Uterus (tissue), 2 donors: ENCODE measurements around the gene WDR91.
"Not testable (repeated sequence)": the region's sequence is repeated elsewhere in the genome, so short reads cannot be mapped to it uniquely, and the experiment has no call there.

ENCODE experiments used
- CTCF ChIP-seq, 4 experiments: fragments of 200-600 bp in 2 of 4; fragments of 450-650 bp in 2 of 4; sonication (generic) in 2 of 4; IDR thresholded peaks; one replicate each; pipeline ENCODE4 v1.5.1; 2016 to 2019; ENCODE audit warnings: antibody characterized with exemption in 4 of 4, mild to moderate bottlenecking in 2 of 4, moderate library complexity in 1 of 4
- POLR2A ChIP-seq, 2 donors: fragments of 450-650 bp; IDR thresholded peaks; one replicate each; pipeline ENCODE4 v1.6.1; 2016; ENCODE audit warnings: antibody characterized with exemption in 2 of 2, mild to moderate bottlenecking in 1 of 2, moderate library complexity in 1 of 2

GRCh38 chr7:135170998-135171481 is 40.3 kb downstream of the WDR91 start:
- not testable (repeated sequence) for TF ChIP-seq POLR2A (IDR thresholded peaks at IDR 0.05)
- TF ChIP-seq CTCF (IDR thresholded peaks at IDR 0.05) = peak in 1 of 4 experiments; percentile 31
